SH-SY5Y (cell line): ENCODE data around the gene UBE2D3.

Experiments
- GATA2 ChIP-seq: IDR thresholded peaks from 2 replicates; pipeline ENCODE4 v1.6.1; 2011; ENCODE audit warnings: mild to moderate bottlenecking, low read depth, low read length
- GATA3 ChIP-seq: IDR thresholded peaks from 2 replicates; pipeline ENCODE4 v1.6.1; 2011; ENCODE audit warnings: low read depth, mild to moderate bottlenecking, low read length, moderate library complexity

- TF ChIP-seq GATA2 (no peak), GATA3 (no peak)
Measured at GRCh38 chr4:102758241-102759160, 68.8 kb downstream of the UBE2D3 start.
